K562 (cell line): ENCODE measurements around the gene CEBPZ. TPM values are rescaled to one million over a fixed set of nuclear protein-coding genes. Genes with fewer than 3 reads are reported as not detected.

Experiments
- ATAC-seq: fragments of 200-7000 bp; cut with Tn5 transposase; 3 replicates; pipeline ENCODE4 v1.9.1; 2020; ENCODE audit warnings: moderate library complexity
- BruUV-seq: library from RNA; stranded (reverse); fragments of 400-500 nt; replicated peaks from 2 replicates; lab custom pipeline; 2021; lab: Mats Ljungman, UMichigan
- CTCF ChIA-PET: fragments of 300-600 bp; formaldehyde crosslinking; extraction: SDS; loops from one replicate; lab custom pipeline; 2021; ENCODE audit warnings: low intra/inter-chr PET ratio; lab: Yijun Ruan, JAX
- POLR2A ChIA-PET: fragments of 300-600, 350-650 bp; sonication (Branson Sonifier 250); formaldehyde crosslinking; extraction: SDS; loops from one replicate; lab custom pipeline; 2021; ENCODE audit warnings: antibody characterized with exemption, inconsistent platforms; lab: Yijun Ruan, JAX
- DNase-seq, 4 experiments: peaks; one replicate each; pipeline versions ENCODE4 v3.0.0 to v3.0.0-alpha.2; 2011 to 2018; ENCODE audit warnings: low spot score in 3 of 4, mixed read lengths in 3 of 4; ENCODE audit errors: extremely low read depth in 1 of 4
- FAIRE-seq: peaks from 2 replicates; lab custom pipeline; 2011; peaks lifted over from hg19 to GRCh38; lab: Jason Lieb, UNC
- H2AFZ ChIP-seq: 2 replicates; pipeline ENCODE4 v1.6.0; 2011; ENCODE audit warnings: low read depth, low read length, control low read depth, inconsistent platforms
- H3K27ac ChIP-seq: fragments of 200-600 bp; 3 replicates; pipeline ENCODE4 v1.8.0; 2011; ENCODE audit warnings: low read depth, mild to moderate bottlenecking, control low read depth, inconsistent platforms, low read length, moderate library complexity, mixed read lengths; ENCODE audit errors: extremely low read depth
- H3K27me3 ChIP-seq, 2 experiments: fragments of 300-600 bp in 1 of 2; 2 replicates in 1 of 2; 3 replicates in 1 of 2; pipeline versions ENCODE4 v1.6.0 to v1.8.0; 2011; ENCODE audit warnings: inconsistent platforms in 2 of 2, low read length in 2 of 2, mild to moderate bottlenecking in 1 of 2, mixed read lengths in 1 of 2, moderate library complexity in 1 of 2; ENCODE audit not compliant: control insufficient read depth in 2 of 2, insufficient read depth in 2 of 2
- H3K36me3 ChIP-seq: fragments of 300-600 bp; 3 replicates; pipeline ENCODE4 v1.8.0; 2011; ENCODE audit warnings: mild to moderate bottlenecking, low read length, inconsistent platforms; ENCODE audit not compliant: control insufficient read depth, insufficient read depth
- H3K4me1 ChIP-seq, 2 experiments: fragments of 200-600 bp in 1 of 2; replicated peaks in 1 of 2; 2 replicates in 1 of 2; 3 replicates in 1 of 2; pipeline versions ENCODE4 v1.5.1 to v1.8.0; 2011; ENCODE audit warnings: inconsistent platforms in 2 of 2, low read length in 2 of 2, mild to moderate bottlenecking in 1 of 2, mixed read lengths in 1 of 2, moderate library complexity in 1 of 2; ENCODE audit not compliant: control insufficient read depth in 2 of 2, insufficient read depth in 2 of 2
- H3K4me2 ChIP-seq: 2 replicates; pipeline ENCODE4 v1.6.1; 2011; ENCODE audit warnings: low read length, control low read depth, inconsistent platforms, mixed read lengths; ENCODE audit not compliant: insufficient read depth
- H3K4me3 ChIP-seq: fragments of 200-600 bp; sonication (generic), shearing (Covaris generic); 2 replicates; pipeline ENCODE4 v1.5.1; 2016; ENCODE audit warnings: control low read depth, inconsistent platforms
- H3K79me2 ChIP-seq: fragments of 200-600 bp; 3 replicates; pipeline ENCODE4 v1.8.0; 2011; ENCODE audit warnings: low read length, inconsistent platforms; ENCODE audit not compliant: control insufficient read depth, insufficient read depth
- H3K9ac ChIP-seq, 2 experiments: 2 replicates each; pipeline versions ENCODE4 v1.6.0 to v1.6.1; 2011; ENCODE audit warnings: low read depth in 2 of 2, low read length in 2 of 2, control low read depth in 1 of 2, inconsistent platforms in 1 of 2, mild to moderate bottlenecking in 1 of 2, mixed read lengths in 1 of 2; ENCODE audit not compliant: insufficient read depth in 1 of 2
- H3K9me1 ChIP-seq: one replicate; pipeline ENCODE4 v1.6.0; 2011; ENCODE audit warnings: inconsistent platforms, mild to moderate bottlenecking, low read length, moderate library complexity; ENCODE audit not compliant: control insufficient read depth, insufficient read depth
- H3K9me3 ChIP-seq: replicated peaks from 2 replicates; pipeline ENCODE4 v1.5.1; 2011; ENCODE audit warnings: low read depth, low read length, inconsistent platforms; ENCODE audit not compliant: control insufficient read depth, insufficient read depth
- H4K20me1 ChIP-seq: replicated peaks from 2 replicates; pipeline ENCODE4 v1.6.1; 2011; ENCODE audit warnings: low read length, inconsistent platforms, mixed read lengths; ENCODE audit not compliant: control insufficient read depth, insufficient read depth
- AFF4 ChIP-seq: sonication (generic); formaldehyde crosslinking; IDR thresholded peaks from 2 replicates; pipeline ENCODE4 v1.8.0; 2023; ENCODE audit warnings: mild to moderate bottlenecking, missing genetic modification reagents
- ARID2 ChIP-seq: fragments of 450-650 bp; IDR thresholded peaks from 2 replicates; pipeline ENCODE4 v1.6.1; 2017; ENCODE audit warnings: antibody characterized with exemption, mild to moderate bottlenecking
- FOXJ2 ChIP-seq: fragments of 200-800 bp; sonication (Bioruptor generic); IDR thresholded peaks from 2 replicates; pipeline ENCODE4 v1.6.1; 2016; ENCODE audit warnings: missing genetic modification characterization, missing compliant biosample characterization
- NRF1 ChIP-seq, 2 experiments: fragments of 450-650 bp; IDR thresholded peaks in 1 of 2; conservative IDR thresholded peaks in 1 of 2; 2 replicates each; pipeline ENCODE4 v1.6.1; 2014; ENCODE audit warnings: mild to moderate bottlenecking in 2 of 2
- RBM25 ChIP-seq: fragments of 200-400 bp; formaldehyde crosslinking; IDR thresholded peaks from 2 replicates; pipeline ENCODE4 v1.6.1; 2018; ENCODE audit warnings: low read length, low read depth, moderate library complexity; ENCODE audit not compliant: severe bottlenecking
- SMAD4 ChIP-seq: fragments of 250-450 bp; sonication (Bioruptor Pico); conservative IDR thresholded peaks from 2 replicates; pipeline ENCODE4 v1.8.0; 2021; ENCODE audit warnings: inconsistent platforms, mild to moderate bottlenecking, moderate library complexity
- TAL1 ChIP-seq: fragments of 450-650 bp; IDR thresholded peaks from 2 replicates; pipeline ENCODE4 v1.6.1; 2016; ENCODE audit warnings: mild to moderate bottlenecking
- TRIM24 ChIP-seq, 2 experiments: fragments of 450-650 bp; IDR thresholded peaks; 2 replicates each; pipeline ENCODE4 v1.6.1; 2016
- TRIM28 ChIP-seq: fragments of 450-650 bp; IDR thresholded peaks from 2 replicates; pipeline ENCODE4 v1.6.1; 2017
- ZBTB5 ChIP-seq: fragments of 450-650 bp; IDR thresholded peaks from 2 replicates; pipeline ENCODE4 v1.6.1; 2017; ENCODE audit warnings: antibody characterized with exemption
- ZNF274 ChIP-seq: IDR thresholded peaks from 2 replicates; pipeline ENCODE4 v1.6.1; 2011; ENCODE audit warnings: low read depth, mild to moderate bottlenecking, low read length, moderate library complexity, borderline replicate concordance
- ZNF280A ChIP-seq: fragments of 450-650 bp; IDR thresholded peaks from 2 replicates; pipeline ENCODE4 v1.6.1; 2018; ENCODE audit warnings: mild to moderate bottlenecking, low read depth; ENCODE audit not compliant: partially characterized antibody
- ZNF717 ChIP-seq: fragments of 250-450 bp; sonication (Bioruptor Pico); IDR thresholded peaks from 2 replicates; pipeline ENCODE4 v1.5.0; 2021
- WGBS: fragments of 100-300 bp; shearing (Covaris generic); methylation state at CpG from one replicate; pipeline ENCODE4 v1.1.6; 2016; ENCODE audit warnings: low coverage, mixed read lengths; ENCODE audit not compliant: insufficient coverage; ENCODE audit errors: missing lambda C conversion rate; 5-methylcytosine and 5-hydroxymethylcytosine counted together
- in situ Hi-C: fragments of 300-500 bp; cut with MboI; formaldehyde crosslinking; loops from 4 replicates; pipeline ENCODE4 v1.15.0; 2018; ENCODE audit warnings: inconsistent platforms, mixed read lengths
- intact Hi-C: fragments of 100-400 bp; cut with micrococcal nuclease; formaldehyde crosslinking; loops from 2 replicates; pipeline ENCODE4 v1.14.2; 2022
- polyA plus RNA-seq, 8 experiments: library from polyadenylated mRNA; depleted of rRNA in 4 of 8; stranded (reverse) in 5 of 8; unstranded in 3 of 8; fragments of >200 nt; fragmentation: Nextera tagmentation in 2 of 8; fragmentation: Illumina TruSeq in 1 of 8; extraction: Ambion mirVana in 2 of 8; extraction: Trizol in 1 of 8; gene quantifications; 2 replicates each; pipeline versions ENCODE4 v1.2.1 to v1.2.3, GENCODE V29; 2011 to 2014; ENCODE audit warnings: inconsistent platforms in 1 of 8, missing spikeins in 1 of 8
- total RNA-seq, 7 experiments: library from RNA; depleted of rRNA in 6 of 7; stranded (reverse); fragments of >200 nt in 6 of 7; fragmentation: Illumina TruSeq in 2 of 7; extraction: Trizol in 2 of 7; gene quantifications; 2 replicates each; pipeline versions ENCODE4 v1.2.1 to v1.2.3, GENCODE V29; 2011 to 2021; ENCODE audit warnings: low replicate concordance in 1 of 7

Gene CEBPZ
- total and polyA plus RNA-seq, 9 of the 15 experiments (the other 6 are each of a cell fraction or from before 2014, with no cell fraction given) = 49.7 to 160 (median 82.8) TPM

GRCh38 chr2:37167636-37168180 lies 63.7 kb downstream of the CEBPZ start (continued):
- TF ChIP-seq FOXJ2 (tag) (no peak), SMAD4 (CRISPR knock-in tag) (no peak), TAL1 (no peak), ZNF274 (no peak)

GRCh38 chr2:37164757-37165156 lies 66.6 kb downstream of the CEBPZ start:
- POLR2A ChIA-PET = no interaction called here
- intact Hi-C loops = loop anchor here (5.0 to 10.0 kb wide), 4 partner anchors 118 to 710 kb away; no protein-coding TSS in a partner anchor

More at GRCh38 chr2:37164757-37165156, 66.6 kb downstream of the CEBPZ start:
- H3K36me3 ChIP-seq = no peaks in the 10 kb centered on the region
- BruUV-seq = no TSS peak
- no peaks in the 10 kb centered on the region for H3K9me1 ChIP-seq
- no peaks in the 10 kb centered on the region for H3K79me2 ChIP-seq
- no peak overlapping the region for H3K4me3 ChIP-seq
- DNase-seq (no peak), ATAC-seq (no peak), FAIRE-seq (no peak)
- no peaks in the 10 kb centered on the region for H3K27me3 ChIP-seq
- peaks cover 8% of the 10 kb centered on the region for H3K9me3 ChIP-seq
- no peak overlapping the region for H3K27ac ChIP-seq
- no peak overlapping the region for H3K9ac ChIP-seq
- in situ Hi-C loops = no loop called here
- H4K20me1 ChIP-seq = no peaks in the 10 kb centered on the region
- no peak overlapping the region for H3K4me2 ChIP-seq
- no peak for TF ChIP-seq AFF4 (CRISPR knock-in tag)
- TF ChIP-seq ZNF717 (CRISPR knock-in tag) = no peak
- no peak for TF ChIP-seq ARID2
- no peak for TF ChIP-seq NRF1 (conservative IDR thresholded peaks at IDR 0.05 in 1 of 2, IDR thresholded peaks at IDR 0.05 in 1 of 2)
- peak; percentile 54 for TF ChIP-seq ZNF280A
- TF ChIP-seq TRIM28 = peak; percentile 71; the same call in 1 of the 2 replicates
- TF ChIP-seq ZBTB5 = no peak
- TF ChIP-seq TRIM24 (IDR thresholded peaks at IDR 0.05) = 0 out of 4 replicates have a peak, but pooled peaks of 1 of the 2 experiments have one; percentile 22
- no peak for TF ChIP-seq RBM25
- TF ChIP-seq, all 486 proteins: peak for 3
- Histone ChIP-seq H3K4me1 (no peaks in the 10 kb centered on the region), H2AFZ (no peak overlapping the region)
- WGBS = 0% methylated on average over 1 of the region's 1 CpG
- CTCF ChIA-PET = interaction anchor here (0.5 to 0.7 kb wide), 2 partner anchors 164 to 305 kb away, joined by 3 read pairs; no protein-coding TSS in a partner anchor
